Calu3 (cell line): ENCODE results near the gene LHFPL3. TPM values are rescaled to one million over a fixed set of nuclear protein-coding genes. Genes with fewer than 3 reads are reported as not detected.
A peak's percentile ranks its signal among the peaks of the same experiment; 100 is the strongest.

Experiments
- BruUV-seq: library from RNA; stranded (reverse); fragments of 400-500 nt; replicated peaks from 2 replicates; lab custom pipeline; 2021; lab: Mats Ljungman, UMichigan
- CTCF ChIA-PET: fragments of 300-600 bp; sonication (Branson Sonifier 250); formaldehyde crosslinking; loops from one replicate; lab custom pipeline; 2022; ENCODE audit warnings: antibody characterized with exemption; lab: Charles Lee
- DNase-seq: peaks from one replicate; pipeline ENCODE4 v3.0.0; 2022
- H3K27ac Mint-ChIP-seq: one replicate; pipeline ENCODE4 v1.8.0; 2022; ENCODE audit warnings: mixed read lengths; ENCODE audit not compliant: unreplicated experiment
- H3K27me3 Mint-ChIP-seq: one replicate; pipeline ENCODE4 v1.8.0; 2022; ENCODE audit warnings: mixed read lengths; ENCODE audit not compliant: unreplicated experiment
- H3K36me3 Mint-ChIP-seq: one replicate; pipeline ENCODE4 v1.8.0; 2022; ENCODE audit warnings: mild to moderate bottlenecking, moderate library complexity, mixed read lengths; ENCODE audit not compliant: insufficient read depth, unreplicated experiment
- H3K4me1 Mint-ChIP-seq: one replicate; pipeline ENCODE4 v1.8.0; 2022; ENCODE audit warnings: mild to moderate bottlenecking, low read depth, mixed read lengths; ENCODE audit not compliant: unreplicated experiment
- H3K4me3 Mint-ChIP-seq: one replicate; pipeline ENCODE4 v1.8.0; 2022; ENCODE audit warnings: mild to moderate bottlenecking, low read depth, moderate library complexity, mixed read lengths; ENCODE audit not compliant: unreplicated experiment
- H3K9me3 Mint-ChIP-seq: one replicate; pipeline ENCODE4 v1.8.0; 2022; ENCODE audit warnings: low read depth, mixed read lengths; ENCODE audit not compliant: unreplicated experiment
- CTCF ChIP-seq: fragments of 200-600 bp; IDR thresholded peaks from one replicate; pipeline ENCODE4 v1.8.0; 2022; ENCODE audit warnings: antibody characterized with exemption; ENCODE audit not compliant: unreplicated experiment
- intact Hi-C: fragments of 100-400 bp; cut with micrococcal nuclease; formaldehyde crosslinking; loops from one replicate; pipeline ENCODE4 v1.10.0; 2022; ENCODE audit not compliant: unreplicated experiment
- total RNA-seq: library from RNA; stranded (reverse); gene quantifications from 2 replicates; pipeline ENCODE4 v1.2.3, GENCODE V29; 2022

The LHFPL3 gene
- total RNA-seq, 1 experiment from 2014 or later: not detected

- no peak for TF ChIP-seq CTCF
- Mint-ChIP-seq H3K9me3 (no peaks in the 10 kb centered on the region), H3K4me3 (no peak overlapping the region), H3K27me3 (peaks cover 12% of the 10 kb centered on the region), H3K36me3 (peaks cover 7% of the 10 kb centered on the region), H3K4me1 (peaks cover 6% of the 10 kb centered on the region), H3K27ac (no peak overlapping the region)
- CTCF ChIA-PET: no interaction called here
- no peak for DNase-seq
- intact Hi-C loops: no loop called here
- no TSS peak for BruUV-seq
Measured at GRCh38 chr7:104938741-104939390, 610.5 kb downstream of the LHFPL3 start.

- Mint-ChIP-seq H3K27ac (no peak overlapping the region), H3K36me3 (peaks cover 18% of the 10 kb centered on the region), H3K4me3 (no peak overlapping the region), H3K4me1 (peaks cover 19% of the 10 kb centered on the region), H3K9me3 (no peaks in the 10 kb centered on the region), H3K27me3 (peaks cover 12% of the 10 kb centered on the region)
- TF ChIP-seq CTCF: no peak
- CTCF ChIA-PET: no interaction called here
- no peak for DNase-seq
- intact Hi-C loops: no loop called here
- no TSS peak for BruUV-seq
Measured at GRCh38 chr7:104940023-104940710, 611.8 kb downstream of the LHFPL3 start.

- CTCF ChIA-PET: interaction anchor here (0.6 kb wide), 1 partner anchor 25 kb away, joined by 4 read pairs; no protein-coding TSS in a partner anchor
- no TSS peak for BruUV-seq
- Mint-ChIP-seq H3K9me3 (no peaks in the 10 kb centered on the region), H3K4me1 (peaks cover 25% of the 10 kb centered on the region), H3K27me3 (peaks cover 10% of the 10 kb centered on the region), H3K36me3 (peaks cover 18% of the 10 kb centered on the region), H3K27ac (peak overlapping the region; percentile 95), H3K4me3 (peak overlapping the region; percentile 28)
- DNase-seq: peak; percentile 74
- intact Hi-C loops: loop anchor here (2.0 kb wide), 1 partner anchor 69 kb away; no protein-coding TSS in a partner anchor
- no peak for TF ChIP-seq CTCF
Measured at GRCh38 chr7:104943502-104944343, 615.3 kb downstream of the LHFPL3 start.

- no peak overlapping the region for H3K4me3 Mint-ChIP-seq
- no peak for DNase-seq
- intact Hi-C loops: loop anchor here (2.0 kb wide), 1 partner anchor 67 kb away; no protein-coding TSS in a partner anchor
- CTCF ChIA-PET: interaction anchor here (1.0 kb wide), 1 partner anchor 15 kb away, joined by 3 read pairs; no protein-coding TSS in a partner anchor
- no peak for TF ChIP-seq CTCF
- H3K36me3 Mint-ChIP-seq: peaks cover 18% of the 10 kb centered on the region
- no peaks in the 10 kb centered on the region for H3K27me3 Mint-ChIP-seq
- H3K27ac Mint-ChIP-seq: peak overlapping the region; percentile 95
- no peaks in the 10 kb centered on the region for H3K9me3 Mint-ChIP-seq
- BruUV-seq: TSS peak; percentile 94
- peaks cover 25% of the 10 kb centered on the region for H3K4me1 Mint-ChIP-seq
Measured at GRCh38 chr7:104945599-104945956, 617.2 kb downstream of the LHFPL3 start.
